PC-9 (cell line): ENCODE results near the gene DLGAP1. TPM values are rescaled to one million over a fixed set of nuclear protein-coding genes. Genes with fewer than 3 reads are reported as not detected.

Experiments
- BruUV-seq: library from RNA; stranded (reverse); fragments of 400-500 nt; replicated peaks from 2 replicates; lab custom pipeline; 2021; lab: Mats Ljungman, UMichigan
- CTCF ChIA-PET: fragments of 300-600 bp; sonication (Branson Sonifier 250); formaldehyde crosslinking; loops from one replicate; lab custom pipeline; 2022; ENCODE audit warnings: antibody characterized with exemption; lab: Charles Lee
- POLR2A ChIA-PET: fragments of 300-600 bp; sonication (Branson Sonifier 250); formaldehyde crosslinking; loops from one replicate; lab custom pipeline; 2022; ENCODE audit warnings: antibody characterized with exemption; ENCODE audit not compliant: unreplicated experiment; lab: Charles Lee
- DNase-seq, 2 experiments: peaks; one replicate each; pipeline versions ENCODE4 v3.0.0 to v3.0.0-alpha.2; 2015 to 2022; ENCODE audit warnings: mixed read lengths in 1 of 2
- H2AFZ ChIP-seq: fragments of 200-600 bp; sonication (generic); 2 replicates; pipeline ENCODE4 v1.8.1; 2017; ENCODE audit warnings: antibody characterized with exemption
- H3F3A ChIP-seq: fragments of 200-600 bp; sonication (generic); 2 replicates; pipeline ENCODE4 v1.8.1; 2017; ENCODE audit warnings: antibody characterized with exemption, mild to moderate bottlenecking, low read depth; ENCODE audit not compliant: insufficient read depth
- H3K27ac ChIP-seq: fragments of 200-600 bp; sonication (generic); 2 replicates; pipeline ENCODE4 v1.6.1; 2016; ENCODE audit warnings: mixed run types
- H3K27me3 ChIP-seq: fragments of 200-600 bp; sonication (generic); 2 replicates; pipeline ENCODE4 v1.6.1; 2016; ENCODE audit warnings: low read depth, mixed run types; ENCODE audit not compliant: insufficient read depth
- H3K36me3 ChIP-seq: fragments of 200-600 bp; sonication (generic); 2 replicates; pipeline ENCODE4 v1.6.1; 2016; ENCODE audit warnings: low read depth, mixed run types
- H3K4me1 ChIP-seq: fragments of 200-600 bp; sonication (generic); replicated peaks from 2 replicates; pipeline ENCODE4 v1.6.1; 2016; ENCODE audit warnings: mixed run types; ENCODE audit not compliant: insufficient read depth
- H3K4me2 ChIP-seq: fragments of 200-600 bp; sonication (generic); 2 replicates; pipeline ENCODE4 v1.6.1; 2017; ENCODE audit warnings: mixed run types
- H3K4me3 ChIP-seq: fragments of 200-600 bp; sonication (generic); 2 replicates; pipeline ENCODE4 v1.6.1; 2016; ENCODE audit warnings: mixed run types
- H3K79me2 ChIP-seq: fragments of 200-600 bp; sonication (generic); 2 replicates; pipeline ENCODE4 v1.6.1; 2017; ENCODE audit warnings: low read depth, mixed run types
- H3K9me2 ChIP-seq: fragments of 200-600 bp; sonication (generic); 2 replicates; pipeline ENCODE4 v1.8.1; 2017; ENCODE audit warnings: mild to moderate bottlenecking; ENCODE audit not compliant: insufficient read depth
- H3K9me3 ChIP-seq: fragments of 200-600 bp; sonication (generic); 2 replicates; pipeline ENCODE4 v1.8.1; 2016; ENCODE audit warnings: low read depth; ENCODE audit not compliant: insufficient read depth
- H4K20me1 ChIP-seq: fragments of 200-600 bp; sonication (generic); 2 replicates; pipeline ENCODE4 v1.8.1; 2017; ENCODE audit not compliant: insufficient read depth
- CTCF ChIP-seq: fragments of 200-600 bp; sonication (generic); conservative IDR thresholded peaks from 2 replicates; pipeline ENCODE4 v1.6.1; 2017; ENCODE audit warnings: mixed run types, antibody characterized with exemption, mild to moderate bottlenecking, moderate library complexity
- EZH2 ChIP-seq: fragments of 200-600 bp; sonication (generic); IDR thresholded peaks from 2 replicates; pipeline ENCODE4 v1.8.0; 2017; ENCODE audit warnings: antibody characterized with exemption, low read depth
- intact Hi-C: fragments of 100-400 bp; cut with micrococcal nuclease; formaldehyde crosslinking; loops from one replicate; pipeline ENCODE4 v1.10.0; 2022; ENCODE audit not compliant: unreplicated experiment
- total RNA-seq: library from RNA; stranded (reverse); gene quantifications from 2 replicates; pipeline ENCODE4 v1.2.3, GENCODE V29; 2021

Gene DLGAP1
- total RNA-seq, 1 experiment from 2014 or later: not detected

- no peaks in the 10 kb centered on the region for H3K9me2 ChIP-seq
- no peaks in the 10 kb centered on the region for H3K36me3 ChIP-seq
- H3K9me3 ChIP-seq: no peaks in the 10 kb centered on the region
- TF ChIP-seq CTCF (no peak), EZH2 (no peak)
- no peaks in the 10 kb centered on the region for H3K27me3 ChIP-seq
- H3K4me3 ChIP-seq: no peak overlapping the region
- no peaks in the 10 kb centered on the region for H3K79me2 ChIP-seq
- peaks cover 9% of the 10 kb centered on the region for H3K4me1 ChIP-seq
- no peak overlapping the region for H3K4me2 ChIP-seq
- CTCF ChIA-PET: interaction anchor here (0.6 kb wide), 1 partner anchor 14 kb away, joined by 4 read pairs; no protein-coding TSS in a partner anchor
- POLR2A ChIA-PET: interaction anchor here (0.6 kb wide), 2 partner anchors 10 to 13 kb away, joined by 3 to 4 read pairs; no protein-coding TSS in a partner anchor
- H3F3A ChIP-seq: no peaks in the 10 kb centered on the region
- H2AFZ ChIP-seq: no peak overlapping the region
- no peaks in the 10 kb centered on the region for H4K20me1 ChIP-seq
- DNase-seq: no peak
- no peak overlapping the region for H3K27ac ChIP-seq
- BruUV-seq: no TSS peak
- intact Hi-C loops: no loop called here
These were observed 779.1 kb downstream of the DLGAP1 start for GRCh38 chr18:3675994-3676393.

GRCh38 chr18:3675446-3675845, 779.7 kb downstream of the DLGAP1 start:
- peak overlapping the region; percentile 15; the same call in 1 of the 2 replicates for H3K4me2 ChIP-seq
- no peaks in the 10 kb centered on the region for H3K27me3 ChIP-seq
- ChIA-PET CTCF (interaction anchor here (0.6 to 0.9 kb wide), 2 partner anchors 194 to 393 kb away, joined by 3 to 16 read pairs; no protein-coding TSS in a partner anchor), POLR2A (interaction anchor here (0.6 kb wide), 2 partner anchors 10 to 12 kb away, joined by 3 to 4 read pairs; no protein-coding TSS in a partner anchor)
- no peaks in the 10 kb centered on the region for H3K36me3 ChIP-seq
- no peak overlapping the region for H2AFZ ChIP-seq
- H3K9me3 ChIP-seq: no peaks in the 10 kb centered on the region
- H3F3A ChIP-seq: no peaks in the 10 kb centered on the region
- peak; percentile 58 to 66 for DNase-seq
- no peak overlapping the region for H3K4me3 ChIP-seq
- BruUV-seq: no TSS peak
- no peaks in the 10 kb centered on the region for H3K79me2 ChIP-seq
- intact Hi-C loops: no loop called here
- TF ChIP-seq CTCF (no peak), EZH2 (no peak)
- no peaks in the 10 kb centered on the region for H3K9me2 ChIP-seq
- H3K4me1 ChIP-seq: peaks cover 9% of the 10 kb centered on the region
- no peak overlapping the region for H3K27ac ChIP-seq
- H4K20me1 ChIP-seq: no peaks in the 10 kb centered on the region

- H3K27me3 ChIP-seq: no peaks in the 10 kb centered on the region
- H2AFZ ChIP-seq: 0 out of 2 replicates have a peak overlapping the region, but pooled peaks have one; percentile 18
- ChIA-PET POLR2A (no interaction called here), CTCF (no interaction called here)
- no peaks in the 10 kb centered on the region for H3K79me2 ChIP-seq
- peaks cover under 1% of the 10 kb centered on the region; the same call in 1 of the 2 replicates for H3F3A ChIP-seq
- no peak overlapping the region for H3K4me2 ChIP-seq
- no peaks in the 10 kb centered on the region for H4K20me1 ChIP-seq
- no peaks in the 10 kb centered on the region for H3K36me3 ChIP-seq
- H3K9me2 ChIP-seq: no peaks in the 10 kb centered on the region
- no peaks in the 10 kb centered on the region for H3K9me3 ChIP-seq
- TF ChIP-seq CTCF (no peak), EZH2 (no peak)
- BruUV-seq: no TSS peak
- intact Hi-C loops: no loop called here
- peaks cover 15% of the 10 kb centered on the region for H3K4me1 ChIP-seq
- no peak overlapping the region for H3K4me3 ChIP-seq
- no peak for DNase-seq
- no peak overlapping the region for H3K27ac ChIP-seq
These were observed 783.9 kb downstream of the DLGAP1 start for GRCh38 chr18:3671176-3671575.
